H1 (cell line): ENCODE results near the gene DERL3. TPM values are rescaled to one million over a fixed set of nuclear protein-coding genes. Genes with fewer than 3 reads are reported as not detected.

ENCODE experiments used
- CTCF ChIA-PET: fragments of 300-600 bp; sonication (Branson Sonifier 250); formaldehyde crosslinking; loops from one replicate; lab custom pipeline; 2021; ENCODE audit not compliant: partially characterized antibody; lab: Charles Lee
- POLR2A ChIA-PET: fragments of 300-600 bp; sonication (Branson Sonifier 250); formaldehyde crosslinking; loops from one replicate; lab custom pipeline; 2021; ENCODE audit warnings: inconsistent platforms; ENCODE audit not compliant: partially characterized antibody; lab: Charles Lee
- DNase-seq, 2 experiments: peaks; one replicate each; pipeline versions ENCODE4 v3.0.0 to v3.0.0-alpha.2; 2010 to 2022; ENCODE audit warnings: low spot score in 2 of 2, low read depth in 1 of 2, mixed read lengths in 1 of 2
- FAIRE-seq: peaks from 2 replicates; lab custom pipeline; 2011; peaks lifted over from hg19 to GRCh38; lab: Jason Lieb, UNC
- H2AFZ ChIP-seq: 2 replicates; pipeline ENCODE4 v1.8.1; 2012; ENCODE audit warnings: low read length, inconsistent platforms
- H2AK5ac ChIP-seq: 2 replicates; pipeline ENCODE4 v1.6.1; 2013; ENCODE audit warnings: low read depth, low read length
- H2BK120ac ChIP-seq: replicated peaks from 2 replicates; pipeline ENCODE3; 2013; ENCODE audit warnings: low read depth, low read length, inconsistent platforms
- H2BK12ac ChIP-seq: 2 replicates; pipeline ENCODE4 v1.6.1; 2013; ENCODE audit warnings: low read depth, low read length
- H2BK15ac ChIP-seq: 2 replicates; pipeline ENCODE4 v1.6.1; 2013; ENCODE audit warnings: low read length
- H2BK20ac ChIP-seq: 2 replicates; pipeline ENCODE4 v1.6.1; 2013; ENCODE audit warnings: low read length
- H2BK5ac ChIP-seq: 2 replicates; pipeline ENCODE4 v1.6.1; 2013; ENCODE audit warnings: low read depth, low read length
- H3K14ac ChIP-seq: 2 replicates; pipeline ENCODE4 v1.6.1; 2013; ENCODE audit warnings: inconsistent platforms; ENCODE audit not compliant: insufficient read length
- H3K18ac ChIP-seq: 2 replicates; pipeline ENCODE4 v1.6.1; 2013; ENCODE audit warnings: low read length; ENCODE audit errors: extremely low read depth
- H3K23ac ChIP-seq: 2 replicates; pipeline ENCODE4 v1.6.1; 2013; ENCODE audit warnings: inconsistent platforms; ENCODE audit not compliant: insufficient read length
- H3K23me2 ChIP-seq: 2 replicates; pipeline ENCODE4 v1.6.1; 2013; ENCODE audit warnings: low read depth, low read length
- H3K27ac ChIP-seq: 2 replicates; pipeline ENCODE4 v1.6.1; 2011; ENCODE audit warnings: low read depth, low read length, inconsistent platforms
- H3K27me3 ChIP-seq, 4 experiments: replicated peaks in 1 of 4; 1 replicate in 1 of 4; 2 replicates in 3 of 4; pipeline versions ENCODE4 v1.6.1 to v1.8.1; 2011 to 2013; ENCODE audit warnings: low read length in 3 of 4, mild to moderate bottlenecking in 3 of 4, inconsistent platforms in 2 of 4, mixed read lengths in 2 of 4, moderate library complexity in 1 of 4; ENCODE audit not compliant: control insufficient read depth in 3 of 4, insufficient read depth in 3 of 4; ENCODE audit errors: extremely low read depth in 1 of 4
- H3K36me3 ChIP-seq, 4 experiments: 2 replicates each; pipeline versions ENCODE4 v1.6.1 to v1.8.1; 2011 to 2013; ENCODE audit warnings: mild to moderate bottlenecking in 4 of 4, low read length in 3 of 4, moderate library complexity in 2 of 4, control low read depth in 1 of 4, inconsistent platforms in 1 of 4; ENCODE audit not compliant: insufficient read depth in 4 of 4, control insufficient read depth in 2 of 4
- H3K4ac ChIP-seq: replicated peaks from 2 replicates; pipeline ENCODE3; 2013; ENCODE audit warnings: low read length, low read depth, mixed read lengths, inconsistent platforms; ENCODE audit not compliant: insufficient read length
- H3K4me1 ChIP-seq, 4 experiments: replicated peaks in 1 of 4; 1 replicate in 1 of 4; 2 replicates in 3 of 4; pipeline versions ENCODE4 v1.6.1 to v1.8.1; 2011 to 2013; ENCODE audit warnings: low read length in 3 of 4, inconsistent platforms in 2 of 4, mixed read lengths in 1 of 4; ENCODE audit not compliant: insufficient read depth in 4 of 4, control insufficient read depth in 3 of 4
- H3K4me2 ChIP-seq, 2 experiments: 2 replicates each; pipeline versions ENCODE4 v1.6.1 to v1.8.1; 2011 to 2013; ENCODE audit warnings: low read depth in 2 of 2, low read length in 2 of 2, control low read depth in 1 of 2, inconsistent platforms in 1 of 2, mild to moderate bottlenecking in 1 of 2; ENCODE audit not compliant: insufficient read depth in 1 of 2
- H3K4me3 ChIP-seq, 4 experiments: fragments of 200-600, 300-600 bp in 1 of 4; sonication (generic), shearing (Covaris generic), sonication (Bioruptor Twin) in 1 of 4; 2 replicates each; pipeline versions ENCODE4 v1.5.1 to v1.8.1; 2011 to 2016; ENCODE audit warnings: low read length in 4 of 4, low read depth in 3 of 4, control low read depth in 2 of 4, inconsistent platforms in 2 of 4, mild to moderate bottlenecking in 2 of 4, mixed read lengths in 1 of 4, moderate library complexity in 1 of 4; ENCODE audit not compliant: insufficient read depth in 2 of 4; ENCODE audit errors: extremely low read depth in 1 of 4
- H3K56ac ChIP-seq: replicated peaks from 2 replicates; pipeline ENCODE3; 2013; ENCODE audit warnings: low read depth, mild to moderate bottlenecking, mixed read lengths, low read length, inconsistent platforms; ENCODE audit not compliant: insufficient read length
- H3K79me1 ChIP-seq: 2 replicates; pipeline ENCODE4 v1.6.1; 2013; ENCODE audit warnings: low read depth, low read length, control low read depth
- H3K79me2 ChIP-seq, 2 experiments: 2 replicates each; pipeline versions ENCODE4 v1.6.1 to v1.8.1; 2012 to 2013; ENCODE audit warnings: low read length in 2 of 2, mild to moderate bottlenecking in 2 of 2, inconsistent platforms in 1 of 2; ENCODE audit not compliant: insufficient read depth in 2 of 2, control insufficient read depth in 1 of 2
- H3K9ac ChIP-seq, 4 experiments: replicated peaks in 1 of 4; 1 replicate in 1 of 4; 2 replicates in 3 of 4; pipeline versions ENCODE4 v1.6.1 to v1.8.1; 2011 to 2013; ENCODE audit warnings: low read depth in 3 of 4, low read length in 3 of 4, control low read depth in 2 of 4, mild to moderate bottlenecking in 2 of 4, moderate library complexity in 2 of 4, inconsistent platforms in 1 of 4; ENCODE audit errors: extremely low read depth in 1 of 4
- H3K9me3 ChIP-seq, 2 experiments: 2 replicates each; pipeline versions ENCODE4 v1.6.1 to v1.8.1; 2012 to 2013; ENCODE audit warnings: mild to moderate bottlenecking in 2 of 2, moderate library complexity in 2 of 2, control low read depth in 1 of 2, inconsistent platforms in 1 of 2, low read depth in 1 of 2, low read length in 1 of 2, mixed read lengths in 1 of 2; ENCODE audit not compliant: insufficient read depth in 2 of 2
- H4K20me1 ChIP-seq, 2 experiments: replicated peaks in 1 of 2; 2 replicates each; pipeline versions ENCODE3 to v1.8.1; 2011 to 2013; ENCODE audit warnings: inconsistent platforms in 2 of 2, low read length in 2 of 2, mild to moderate bottlenecking in 1 of 2; ENCODE audit not compliant: insufficient read depth in 2 of 2, control insufficient read depth in 1 of 2
- H4K5ac ChIP-seq: 2 replicates; pipeline ENCODE4 v1.6.1; 2013; ENCODE audit warnings: low read length, low read depth, mixed read lengths, inconsistent platforms; ENCODE audit not compliant: insufficient read length
- H4K8ac ChIP-seq: 2 replicates; pipeline ENCODE4 v1.8.0; 2013; ENCODE audit warnings: mild to moderate bottlenecking, moderate library complexity, low read length, inconsistent platforms; ENCODE audit not compliant: insufficient read depth; ENCODE audit errors: extremely low read depth
- H4K91ac ChIP-seq: replicated peaks from 2 replicates; pipeline ENCODE3; 2013; ENCODE audit warnings: low read length, mixed read lengths, inconsistent platforms; ENCODE audit not compliant: insufficient read length
- CHD1 ChIP-seq: IDR thresholded peaks from 2 replicates; pipeline ENCODE4 v1.6.1; 2012; ENCODE audit warnings: low read depth, low read length, improper control_type of control experiment
- MAX ChIP-seq: IDR thresholded peaks from 2 replicates; pipeline ENCODE4 v1.6.1; 2012; ENCODE audit warnings: inconsistent platforms
- NRF1 ChIP-seq: IDR thresholded peaks from 2 replicates; pipeline ENCODE4 v1.6.1; 2011; ENCODE audit warnings: mild to moderate bottlenecking, low read depth, low read length, improper control_type of control experiment
- SIX5 ChIP-seq: IDR thresholded peaks from 2 replicates; pipeline ENCODE4 v1.6.1; 2011; ENCODE audit warnings: mild to moderate bottlenecking, low read depth, low read length
- SP4 ChIP-seq: IDR thresholded peaks from 2 replicates; pipeline ENCODE4 v1.6.1; 2012; ENCODE audit warnings: low read length, inconsistent platforms
- TCF12 ChIP-seq: IDR thresholded peaks from 2 replicates; pipeline ENCODE4 v1.6.1; 2011; ENCODE audit warnings: low read depth, mild to moderate bottlenecking, low read length
- whole genome bisulfite sequencing, 2 experiments: shearing (Covaris generic) in 1 of 2; methylation state at CpG; one replicate each; pipeline versions ENCODE4 v1.1.6 to v1.1.7; 2013 to 2015; ENCODE audit warnings: low lambda C conversion rate in 2 of 2, mixed read lengths in 2 of 2, inconsistent platforms in 1 of 2, low coverage in 1 of 2, missing lambda C conversion rate in 1 of 2; ENCODE audit not compliant: insufficient replicate concordance in 2 of 2, insufficient coverage in 1 of 2, insufficient read length in 1 of 2; ENCODE audit errors: extremely low coverage in 1 of 2, missing lambda C conversion rate in 1 of 2; 5-methylcytosine and 5-hydroxymethylcytosine counted together
- polyA plus RNA-seq, 7 experiments: library from polyadenylated mRNA; depleted of rRNA in 3 of 7; stranded (reverse) in 5 of 7; unstranded in 2 of 7; fragments of >200 nt in 5 of 7; fragments of 200-250 nt in 2 of 7; gene quantifications; 1 replicate in 5 of 7; 2 replicates in 1 of 7; 4 replicates in 1 of 7; pipeline versions ENCODE4 v1.2.1 to v1.2.3, GENCODE V29; 2011 to 2013; ENCODE audit warnings: missing spikeins in 2 of 7, mixed read lengths in 2 of 7
- total RNA-seq: library from RNA; stranded (reverse); fragmentation: NEBNext Ultra II Directional; extraction: Animal tissue kit (Norgen Biotek cat#: 25700); gene quantifications from 2 replicates; pipeline ENCODE4 v1.2.1, GENCODE V29; 2021

Gene DERL3
- total and polyA plus RNA-seq, 2 of the 8 experiments (the other 6 are each of a cell fraction or from before 2014, with no cell fraction given), result 8.7 to 19.5 TPM

- Histone ChIP-seq H4K91ac (no peak overlapping the region), H3K79me1 (peaks cover 4% of the 10 kb centered on the region; the same call in 1 of the 2 replicates), H4K20me1 (peaks cover 6 to 24% of the 10 kb centered on the region in 2 experiments), H4K8ac (no peak overlapping the region), H2BK20ac (no peak overlapping the region), H3K23me2 (peaks cover 12% of the 10 kb centered on the region; the same call in 1 of the 2 replicates), H3K56ac (no peak overlapping the region), H3K27ac (no peak overlapping the region), H3K79me2 (no peaks in the 10 kb centered on the region; a peak in 1 of 4 replicates), H2BK15ac (no peak overlapping the region), H3K23ac (no peak overlapping the region), H2AFZ (no peak overlapping the region), H3K4me2 (no peak overlapping the region), H2AK5ac (no peak overlapping the region), H3K36me3 (peaks cover 0 to 21% (median 9%) of the 10 kb centered on the region in 4 experiments; a peak in 4 of 8 replicates), H2BK12ac (no peak overlapping the region), H3K4me1 (peaks cover 0 to 8% (median 6%) of the 10 kb centered on the region in 4 experiments; a peak in 5 of 7 replicates), H3K4ac (no peak overlapping the region), H3K18ac (no peak overlapping the region), H3K9me3 (no peaks in the 10 kb centered on the region), H3K27me3 (peaks cover 0 to 2% (median 0%) of the 10 kb centered on the region in 4 experiments; a peak in 2 of 7 replicates), H3K14ac (no peak overlapping the region), H3K4me3 (no peak overlapping the region), H2BK120ac (no peak overlapping the region), H2BK5ac (no peak overlapping the region), H3K9ac (no peak overlapping the region), H4K5ac (no peak overlapping the region)
- FAIRE-seq (no peak), DNase-seq (no peak)
- POLR2A ChIA-PET, result interaction anchor here (0.8 to 2.0 kb wide), 5 partner anchors 11 to 45 kb away, joined by 3 to 8 read pairs (median 5); no protein-coding TSS in a partner anchor
- CTCF ChIA-PET, result interaction anchor here (0.7 to 3.2 kb wide), 6 partner anchors 9 to 66 kb away, joined by 3 to 12 read pairs (median 4); partner anchors contain the start of gene MIF
- no peak for TF ChIP-seq CHD1
- no peak for TF ChIP-seq MAX
- no peak for TF ChIP-seq TCF12
- no peak for TF ChIP-seq SP4
- no peak for TF ChIP-seq SIX5
- no peak for TF ChIP-seq NRF1
- 94% methylated on average over 10 of the region's 10 CpGs; no CpG with 5 or more reads in 1 of the 2 experiments for WGBS, 2 experiments
These were observed 3.9 kb downstream of the DERL3 start for GRCh38 chr22:23834793-23835483.
